DOHH2 (cell line): ENCODE results near the gene IRS1.

Source experiments
- H3F3A ChIP-seq: fragments of 200-600 bp; sonication (generic), shearing (Covaris generic); 2 replicates; pipeline ENCODE4 v1.6.0; 2016; ENCODE audit warnings: antibody characterized with exemption, mild to moderate bottlenecking; ENCODE audit not compliant: control insufficient read depth, insufficient read depth
- H3K27ac ChIP-seq: fragments of 200-600 bp; sonication (generic); 2 replicates; pipeline ENCODE4 v1.5.1; 2014; ENCODE audit warnings: low read depth, mild to moderate bottlenecking, low read length, moderate library complexity
- H3K27me3 ChIP-seq: fragments of 200-600 bp; sonication (generic); 2 replicates; pipeline ENCODE4 v1.6.1; 2014; ENCODE audit warnings: mild to moderate bottlenecking, low read length, mixed read lengths; ENCODE audit not compliant: control insufficient read depth
- H3K36me3 ChIP-seq: fragments of 200-600 bp; sonication (generic); 2 replicates; pipeline ENCODE4 v1.6.1; 2014; ENCODE audit warnings: mild to moderate bottlenecking, low read length, moderate library complexity, mixed read lengths; ENCODE audit not compliant: control insufficient read depth
- H3K4me1 ChIP-seq: fragments of 200-600 bp; sonication (generic); 2 replicates; pipeline ENCODE4 v1.6.1; 2014; ENCODE audit warnings: mild to moderate bottlenecking, low read length, mixed read lengths; ENCODE audit not compliant: control insufficient read depth
- H3K4me2 ChIP-seq: fragments of 200-600 bp; sonication (generic); 2 replicates; pipeline ENCODE4 v1.6.0; 2014; ENCODE audit warnings: mild to moderate bottlenecking, low read length, moderate library complexity
- H3K4me3 ChIP-seq: fragments of 200-600 bp; sonication (generic); 2 replicates; pipeline ENCODE4 v1.5.1; 2014; ENCODE audit warnings: mild to moderate bottlenecking, low read length, mixed read lengths
- H3K79me2 ChIP-seq: fragments of 200-600 bp; sonication (generic); 2 replicates; pipeline ENCODE4 v1.6.1; 2014; ENCODE audit warnings: mild to moderate bottlenecking, low read length, mixed read lengths; ENCODE audit not compliant: control insufficient read depth
- H3K9me2 ChIP-seq: fragments of 200-600 bp; sonication (generic); replicated peaks from 2 replicates; pipeline ENCODE4 v1.6.1; 2014; ENCODE audit warnings: mild to moderate bottlenecking, low read length, mixed read lengths; ENCODE audit not compliant: control insufficient read depth
- H3K9me3 ChIP-seq: fragments of 200-600 bp; sonication (generic); 2 replicates; pipeline ENCODE4 v1.6.1; 2014; ENCODE audit warnings: antibody characterized with exemption, low read length, mixed read lengths; ENCODE audit not compliant: control insufficient read depth, insufficient read depth
- H4K20me1 ChIP-seq: fragments of 200-600 bp; sonication (generic); 2 replicates; pipeline ENCODE4 v1.6.0; 2014; ENCODE audit warnings: low read depth, mild to moderate bottlenecking, antibody characterized with exemption, low read length, moderate library complexity; ENCODE audit not compliant: control insufficient read depth, insufficient read depth
- CTCF ChIP-seq: fragments of 200-600 bp; sonication (generic); IDR thresholded peaks from one replicate; pipeline ENCODE4 v1.5.1; 2014; ENCODE audit warnings: antibody characterized with exemption, mild to moderate bottlenecking, low read depth, low read length; ENCODE audit not compliant: poor library complexity, severe bottlenecking
- EZH2phosphoT487 ChIP-seq: fragments of 200-600 bp; sonication (generic); IDR thresholded peaks from 2 replicates; pipeline ENCODE4 v1.6.1; 2017; ENCODE audit warnings: borderline replicate concordance, mild to moderate bottlenecking, antibody characterized with exemption, low read length, moderate library complexity, mixed read lengths

Gene IRS1

GRCh38 chr2:226837334-226837733 lies 37.7 kb upstream of the IRS1 start:
- peaks cover 17% of the 10 kb centered on the region for H3F3A ChIP-seq
- H3K9me2 ChIP-seq = no peaks in the 10 kb centered on the region
- H3K27ac ChIP-seq = peak overlapping the region; percentile 90
- no peaks in the 10 kb centered on the region for H3K27me3 ChIP-seq
- peak overlapping the region; percentile 80 for H3K4me3 ChIP-seq
- peak overlapping the region; percentile 82 for H3K4me2 ChIP-seq
- no peaks in the 10 kb centered on the region for H4K20me1 ChIP-seq
- peaks cover 17% of the 10 kb centered on the region for H3K9me3 ChIP-seq
- H3K36me3 ChIP-seq = peaks cover 48% of the 10 kb centered on the region
- peaks cover 58% of the 10 kb centered on the region for H3K79me2 ChIP-seq
- H3K4me1 ChIP-seq = peaks cover 57% of the 10 kb centered on the region
- TF ChIP-seq CTCF (no peak), EZH2phosphoT487 (no peak)

DNA sequence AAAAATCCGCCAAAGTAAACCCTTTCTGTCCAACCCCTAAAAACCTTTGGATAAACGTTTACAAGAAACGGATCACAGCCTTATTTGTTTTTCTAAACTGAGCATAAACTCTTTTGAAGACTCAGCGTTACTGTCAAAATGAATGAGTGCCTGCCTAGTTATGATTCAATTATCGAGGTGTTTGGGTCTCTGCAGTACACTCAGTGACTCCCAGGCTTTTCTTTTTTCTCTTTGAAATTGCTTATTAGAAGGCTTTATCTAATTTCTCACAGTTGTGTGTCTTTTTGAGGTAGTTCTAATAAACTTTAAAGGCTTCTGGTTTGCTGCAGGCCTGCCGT lies 36.9 kb upstream of the IRS1 start:
- peaks cover 49% of the 10 kb centered on the region for H3K4me1 ChIP-seq
- no peaks in the 10 kb centered on the region for H4K20me1 ChIP-seq
- H3K9me3 ChIP-seq = peaks cover 9% of the 10 kb centered on the region
- peaks cover 40% of the 10 kb centered on the region for H3K36me3 ChIP-seq
- H3K9me2 ChIP-seq = no peaks in the 10 kb centered on the region
- H3K27me3 ChIP-seq = no peaks in the 10 kb centered on the region
- H3F3A ChIP-seq = peaks cover 17% of the 10 kb centered on the region
- peaks cover 50% of the 10 kb centered on the region for H3K79me2 ChIP-seq
- no peak for TF ChIP-seq EZH2phosphoT487
- TF ChIP-seq CTCF = no peak
- peak overlapping the region; percentile 90 for H3K27ac ChIP-seq
- H3K4me3 ChIP-seq = peak overlapping the region; percentile 80
- H3K4me2 ChIP-seq = peak overlapping the region; percentile 82

DNA sequence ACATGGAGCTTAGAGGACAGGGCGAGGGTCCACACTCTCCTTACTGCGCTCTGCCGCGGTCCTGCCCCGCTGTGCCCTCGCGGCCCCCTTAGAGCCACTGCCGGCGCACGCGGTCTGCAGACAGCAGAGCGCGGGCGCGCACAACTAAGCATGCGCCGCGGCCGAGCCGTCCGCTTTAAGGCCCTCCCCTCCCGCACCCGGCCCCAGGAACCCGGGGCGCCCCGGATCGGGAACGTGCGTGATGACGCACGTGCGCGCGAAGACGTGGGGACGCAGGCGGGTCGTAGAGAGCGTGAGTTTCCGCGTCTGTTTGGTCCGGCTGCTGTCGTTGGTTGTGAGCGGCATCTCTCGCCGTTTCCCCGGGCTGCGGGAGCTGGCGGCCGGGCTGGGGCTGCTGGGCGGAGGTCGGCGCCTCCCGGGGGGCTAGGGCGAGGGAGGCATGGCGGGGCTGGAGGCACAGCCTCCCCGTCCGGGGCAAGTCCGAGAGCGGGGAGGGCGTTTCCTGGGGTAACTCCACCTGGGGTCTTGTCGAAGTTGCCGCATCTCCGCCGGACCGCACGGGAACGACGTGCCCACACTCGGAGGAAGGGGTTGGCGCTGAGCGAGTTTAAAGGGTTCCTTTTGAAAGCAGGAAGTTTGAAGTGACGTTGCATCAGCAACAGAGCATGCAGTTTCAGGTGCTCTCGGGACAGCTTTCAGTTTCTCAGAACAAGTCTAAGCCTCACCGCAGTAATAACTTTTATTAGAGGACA lies 36.4 kb upstream of the IRS1 start, which contains the start of gene RHBDD1:
TSS of gene RHBDD1 (plus strand) at position 259 of the 752 bp plus-strand sequence. CDS start 28,640 bp downstream, outside the sequence.
- Histone ChIP-seq H3K36me3 (peaks cover 34% of the 10 kb centered on the region), H3K4me1 (peaks cover 46% of the 10 kb centered on the region), H3F3A (peaks cover 17% of the 10 kb centered on the region), H3K27ac (peak within 1 kb of the TSS; percentile 90), H3K9me2 (no peaks in the 10 kb centered on the region), H3K79me2 (peaks cover 45% of the 10 kb centered on the region), H3K9me3 (peaks cover 5% of the 10 kb centered on the region), H3K4me3 (peak within 1 kb of the TSS; percentile 80), H3K4me2 (peak within 1 kb of the TSS; percentile 82), H3K27me3 (no peaks in the 10 kb centered on the region), H4K20me1 (no peaks in the 10 kb centered on the region)
- TF ChIP-seq EZH2phosphoT487 (no peak), CTCF (no peak)
